Activated CD8-positive, alpha-beta memory T cell treated with anti-CD3 and anti-CD28 coated beads, Interleukin-2, amount 10 ng/mL, durations not matched to agents 7 days and 5 days (primary cell): ENCODE measurements around the gene ARIH2. TPM values are rescaled to one million over a fixed set of nuclear protein-coding genes. Genes with fewer than 3 reads are reported as not detected.
A peak's percentile ranks its signal among the peaks of the same experiment; 100 is the strongest.

ENCODE experiments used
- ATAC-seq: fragments of 150-1000 bp; cut with Tn5 transposase; one replicate; pipeline ENCODE4 v1.10.0; 2021; ENCODE audit warnings: moderate library complexity
- CTCF ChIA-PET: fragments of 350-600 bp; sonication (Branson Sonifier 250); formaldehyde crosslinking; loops from one replicate; lab custom pipeline; 2021; ENCODE audit warnings: antibody characterized with exemption; lab: Charles Lee
- DNase-seq: peaks from one replicate; pipeline ENCODE4 v3.0.0-alpha.2; 2020
- H3K27ac Mint-ChIP-seq: one replicate; pipeline ENCODE4 v1.8.0; 2021; ENCODE audit warnings: mild to moderate bottlenecking, mixed read lengths
- H3K27me3 Mint-ChIP-seq: one replicate; pipeline ENCODE4 v1.8.0; 2021; ENCODE audit warnings: mixed read lengths
- H3K36me3 Mint-ChIP-seq: one replicate; pipeline ENCODE4 v1.8.0; 2021; ENCODE audit warnings: mild to moderate bottlenecking, mixed read lengths
- H3K4me1 Mint-ChIP-seq: one replicate; pipeline ENCODE4 v1.8.0; 2021; ENCODE audit warnings: mixed read lengths
- H3K4me3 Mint-ChIP-seq: one replicate; pipeline ENCODE4 v1.8.0; 2021; ENCODE audit warnings: mild to moderate bottlenecking, moderate library complexity, mixed read lengths
- H3K9me3 Mint-ChIP-seq: one replicate; pipeline ENCODE4 v1.8.0; 2022; ENCODE audit warnings: low read depth, mixed read lengths
- total RNA-seq, 2 experiments: library from RNA; stranded (reverse); gene quantifications; one replicate each; pipeline ENCODE4 v1.2.3, GENCODE V29; 2021

Gene ARIH2
- total RNA-seq, 2 experiments from 2014 or later, result 118 to 156 TPM

GRCh38 chr3:49023775-49024174 is 105.1 kb downstream of the ARIH2 start:
- Mint-ChIP-seq H3K9me3 (no peaks in the 10 kb centered on the region), H3K36me3 (peaks cover 48% of the 10 kb centered on the region), H3K4me1 (peaks cover 67% of the 10 kb centered on the region), H3K4me3 (peak overlapping the region; percentile 13), H3K27ac (peak overlapping the region; percentile 62), H3K27me3 (no peaks in the 10 kb centered on the region)
- DNase-seq, result no peak
- ATAC-seq, result no peak
- CTCF ChIA-PET, result interaction anchor here (0.7 to 9.4 kb wide), 3 partner anchors 16 to 35 kb away, joined by 3 to 88 read pairs (median 4); partner anchors contain the start of genes P4HTM and WDR6

GRCh38 chr3:49024449-49024848 is 105.8 kb downstream of the ARIH2 start:
- Mint-ChIP-seq H3K9me3 (no peaks in the 10 kb centered on the region), H3K27ac (peak overlapping the region; percentile 17), H3K4me3 (no peak overlapping the region), H3K4me1 (peaks cover 67% of the 10 kb centered on the region), H3K36me3 (peaks cover 48% of the 10 kb centered on the region), H3K27me3 (no peaks in the 10 kb centered on the region)
- ATAC-seq (no peak), DNase-seq (no peak)
- CTCF ChIA-PET, result interaction anchor here (0.8 to 9.4 kb wide), 2 partner anchors 17 to 36 kb away, joined by 3 to 88 read pairs; partner anchors contain the start of genes P4HTM and WDR6

GRCh38 chr3:49025005-49025792 is 106.6 kb downstream of the ARIH2 start:
- CTCF ChIA-PET, result interaction anchor here (0.8 to 9.4 kb wide), 3 partner anchors 13 to 36 kb away, joined by 3 to 88 read pairs (median 3); partner anchors contain the start of gene P4HTM
- Mint-ChIP-seq H3K4me1 (peaks cover 62% of the 10 kb centered on the region), H3K36me3 (peaks cover 48% of the 10 kb centered on the region), H3K27me3 (no peaks in the 10 kb centered on the region), H3K9me3 (no peaks in the 10 kb centered on the region), H3K4me3 (no peak overlapping the region), H3K27ac (peak overlapping the region; percentile 47)
- DNase-seq, result no peak
- ATAC-seq, result no peak

GRCh38 chr3:49025793-49026520 is 107.3 kb downstream of the ARIH2 start:
- Mint-ChIP-seq H3K27ac (peak overlapping the region; percentile 47), H3K4me1 (peaks cover 60% of the 10 kb centered on the region), H3K9me3 (no peaks in the 10 kb centered on the region), H3K27me3 (no peaks in the 10 kb centered on the region), H3K36me3 (peaks cover 50% of the 10 kb centered on the region), H3K4me3 (no peak overlapping the region)
- CTCF ChIA-PET, result interaction anchor here (0.8 to 9.4 kb wide), 4 partner anchors 13 to 38 kb away, joined by 3 to 88 read pairs (median 3); partner anchors contain the start of gene P4HTM
- no peak for ATAC-seq
- DNase-seq, result no peak

GRCh38 chr3:49026536-49026935 is 107.9 kb downstream of the ARIH2 start:
- Mint-ChIP-seq H3K9me3 (no peaks in the 10 kb centered on the region), H3K4me3 (no peak overlapping the region), H3K27me3 (no peaks in the 10 kb centered on the region), H3K4me1 (peaks cover 60% of the 10 kb centered on the region), H3K27ac (peak overlapping the region; percentile 25), H3K36me3 (peaks cover 50% of the 10 kb centered on the region)
- DNase-seq, result no peak
- no peak for ATAC-seq
- CTCF ChIA-PET, result interaction anchor here (1.4 kb wide), 1 partner anchor 39 kb away, joined by 3 read pairs; no protein-coding TSS in a partner anchor

- no peak for ATAC-seq
- Mint-ChIP-seq H3K27me3 (no peaks in the 10 kb centered on the region), H3K27ac (peak overlapping the region; percentile 95), H3K4me3 (no peak overlapping the region), H3K4me1 (peaks cover 58% of the 10 kb centered on the region), H3K9me3 (no peaks in the 10 kb centered on the region), H3K36me3 (peaks cover 57% of the 10 kb centered on the region)
- DNase-seq, result no peak
- CTCF ChIA-PET, result interaction anchor here (1.2 to 1.4 kb wide), 2 partner anchors 38 to 40 kb away, joined by 3 to 4 read pairs; no protein-coding TSS in a partner anchor
These were observed 109.0 kb downstream of the ARIH2 start for GRCh38 chr3:49027634-49028033.

- Mint-ChIP-seq H3K27ac (peak overlapping the region; percentile 95), H3K4me1 (peaks cover 52% of the 10 kb centered on the region)
These were observed 109.6 kb downstream of the ARIH2 start for GRCh38 chr3:49028298-49028672.

GRCh38 chr3:49028673-49029562 is 110.3 kb downstream of the ARIH2 start, which contains the start of gene IMPDH2:
IMPDH2 (minus strand) TSS chr3:49029398; CDS start chr3:49029350, 48 bp downstream.
- ATAC-seq (peak; percentile 96), DNase-seq (peak; percentile 95)
- Mint-ChIP-seq H3K4me1 (peaks cover 47% of the 10 kb centered on the region), H3K4me3 (peak within 1 kb of the TSS; percentile 89), H3K36me3 (peaks cover 50% of the 10 kb centered on the region), H3K27ac (peak within 1 kb of the TSS; percentile 95), H3K27me3 (no peaks in the 10 kb centered on the region), H3K9me3 (no peaks in the 10 kb centered on the region)
- CTCF ChIA-PET, result interaction anchor here (0.7 to 1.8 kb wide), 7 partner anchors 8 to 65 kb away, joined by 3 to 9 read pairs (median 4); partner anchors contain the start of genes QRICH1 and WDR6

More at GRCh38 chr3:49028298-49028672, 109.6 kb downstream of the ARIH2 start:
- no peaks in the 10 kb centered on the region for H3K9me3 Mint-ChIP-seq
- peak overlapping the region; percentile 89 for H3K4me3 Mint-ChIP-seq
- ATAC-seq (no peak), DNase-seq (peak; percentile 39)
- H3K36me3 Mint-ChIP-seq, result peaks cover 55% of the 10 kb centered on the region
- CTCF ChIA-PET, result interaction anchor here (1.1 to 1.8 kb wide), 4 partner anchors 21 to 65 kb away, joined by 4 to 9 read pairs (median 4); partner anchors contain the start of genes QRICH1 and WDR6
- no peaks in the 10 kb centered on the region for H3K27me3 Mint-ChIP-seq

- H3K4me1 Mint-ChIP-seq, result peaks cover 42% of the 10 kb centered on the region
- ATAC-seq (no peak), DNase-seq (no peak)
- no peaks in the 10 kb centered on the region for H3K27me3 Mint-ChIP-seq
- peak overlapping the region; percentile 95 for H3K27ac Mint-ChIP-seq
- H3K9me3 Mint-ChIP-seq, result no peaks in the 10 kb centered on the region
- peaks cover 44% of the 10 kb centered on the region for H3K36me3 Mint-ChIP-seq
- CTCF ChIA-PET, result interaction anchor here (0.7 to 1.8 kb wide), 5 partner anchors 9 to 64 kb away, joined by 3 to 9 read pairs (median 5); partner anchors contain the start of genes QRICH1 and WDR6
- H3K4me3 Mint-ChIP-seq, result peak overlapping the region; percentile 89
These were observed 110.9 kb downstream of the ARIH2 start for GRCh38 chr3:49029563-49029884.

- H3K27me3 Mint-ChIP-seq, result no peaks in the 10 kb centered on the region
- peaks cover 41% of the 10 kb centered on the region for H3K36me3 Mint-ChIP-seq
- CTCF ChIA-PET, result interaction anchor here (1.5 to 2.5 kb wide), 2 partner anchors 9 to 39 kb away, joined by 4 to 16 read pairs; partner anchors contain the start of gene NDUFAF3
- H3K4me1 Mint-ChIP-seq, result peaks cover 35% of the 10 kb centered on the region
- DNase-seq (no peak), ATAC-seq (no peak)
- no peak overlapping the region for H3K4me3 Mint-ChIP-seq
- peak overlapping the region; percentile 44 for H3K27ac Mint-ChIP-seq
- no peaks in the 10 kb centered on the region for H3K9me3 Mint-ChIP-seq
These were observed 111.7 kb downstream of the ARIH2 start for GRCh38 chr3:49030321-49030720.

GRCh38 chr3:49032646-49033304 is 114.1 kb downstream of the ARIH2 start:
- Mint-ChIP-seq H3K36me3 (peaks cover 29% of the 10 kb centered on the region), H3K4me3 (no peak overlapping the region), H3K27me3 (no peaks in the 10 kb centered on the region), H3K4me1 (peaks cover 15% of the 10 kb centered on the region), H3K9me3 (no peaks in the 10 kb centered on the region), H3K27ac (no peak overlapping the region)
- CTCF ChIA-PET, result interaction anchor here (0.9 to 2.5 kb wide), 3 partner anchors 11 to 45 kb away, joined by 3 to 16 read pairs (median 3); partner anchors contain the start of genes NDUFAF3 and WDR6
- DNase-seq, result no peak
- no peak for ATAC-seq

- no peak overlapping the region for H3K4me3 Mint-ChIP-seq
- no peaks in the 10 kb centered on the region for H3K27me3 Mint-ChIP-seq
- CTCF ChIA-PET, result no interaction called here
- DNase-seq (no peak), ATAC-seq (no peak)
- H3K4me1 Mint-ChIP-seq, result no peaks in the 10 kb centered on the region
- H3K9me3 Mint-ChIP-seq, result no peaks in the 10 kb centered on the region
- peaks cover 24% of the 10 kb centered on the region for H3K36me3 Mint-ChIP-seq
- H3K27ac Mint-ChIP-seq, result no peak overlapping the region
These were observed 116.0 kb downstream of the ARIH2 start for GRCh38 chr3:49034650-49035049.
